ENCODE measurements around the gene ITGB7.
A peak's percentile ranks its signal among the peaks of the same experiment; 100 is the strongest.

The ITGB7 gene

GRCh38 chr12:53231671-53231920 lies 24.5 kb upstream of the ITGB7 start:
- DNase-seq: no peak

- no peak for DNase-seq
These were observed 23.2 kb upstream of the ITGB7 start for GRCh38 chr12:53230108-53230845.

GRCh38 chr12:53229454-53229853 lies 22.4 kb upstream of the ITGB7 start:
- no peak for DNase-seq

- DNase-seq: no peak
These were observed 20.8 kb upstream of the ITGB7 start for GRCh38 chr12:53227836-53228235.

DNA sequence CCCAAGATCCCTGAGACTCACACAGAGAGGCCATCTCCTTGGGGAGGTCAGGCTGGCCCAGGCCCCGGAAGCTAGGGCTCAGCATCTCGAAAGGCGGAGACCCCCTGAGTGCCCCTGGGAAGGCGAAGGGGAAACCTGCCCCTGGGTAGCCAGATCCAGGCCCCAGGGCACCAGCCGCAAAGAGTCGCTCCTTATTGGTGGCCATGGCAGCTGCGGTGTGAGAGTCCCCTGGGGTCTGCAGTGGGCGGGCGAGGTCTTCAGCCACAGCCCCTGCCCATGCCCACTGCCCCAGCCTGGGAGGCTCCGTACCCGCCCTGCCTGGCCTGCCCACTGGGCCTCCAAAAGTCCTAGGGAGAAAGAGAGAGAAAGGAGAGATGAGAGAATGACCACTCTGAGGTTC lies 20.3 kb upstream of the ITGB7 start:
- no peak for DNase-seq

DNA sequence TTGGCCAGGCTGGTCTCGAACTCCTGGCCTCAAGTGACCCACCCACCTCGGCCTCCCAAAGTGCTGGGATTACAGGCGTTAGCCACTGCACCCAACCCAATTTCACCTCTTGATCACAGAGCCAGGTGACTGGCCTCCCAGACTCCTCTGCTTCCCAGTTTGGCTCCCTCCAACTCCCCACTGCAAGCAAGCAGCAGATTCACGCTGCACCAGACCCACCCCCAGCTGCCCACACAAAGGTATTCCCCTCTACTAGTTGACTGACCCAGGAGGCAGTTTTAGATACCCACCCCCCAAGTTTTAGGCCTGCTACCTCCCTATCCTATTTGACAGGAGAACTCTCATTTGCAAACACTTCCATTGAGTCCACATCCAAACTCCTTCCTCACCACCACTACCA lies 19.8 kb upstream of the ITGB7 start:
- no peak for DNase-seq

DNA sequence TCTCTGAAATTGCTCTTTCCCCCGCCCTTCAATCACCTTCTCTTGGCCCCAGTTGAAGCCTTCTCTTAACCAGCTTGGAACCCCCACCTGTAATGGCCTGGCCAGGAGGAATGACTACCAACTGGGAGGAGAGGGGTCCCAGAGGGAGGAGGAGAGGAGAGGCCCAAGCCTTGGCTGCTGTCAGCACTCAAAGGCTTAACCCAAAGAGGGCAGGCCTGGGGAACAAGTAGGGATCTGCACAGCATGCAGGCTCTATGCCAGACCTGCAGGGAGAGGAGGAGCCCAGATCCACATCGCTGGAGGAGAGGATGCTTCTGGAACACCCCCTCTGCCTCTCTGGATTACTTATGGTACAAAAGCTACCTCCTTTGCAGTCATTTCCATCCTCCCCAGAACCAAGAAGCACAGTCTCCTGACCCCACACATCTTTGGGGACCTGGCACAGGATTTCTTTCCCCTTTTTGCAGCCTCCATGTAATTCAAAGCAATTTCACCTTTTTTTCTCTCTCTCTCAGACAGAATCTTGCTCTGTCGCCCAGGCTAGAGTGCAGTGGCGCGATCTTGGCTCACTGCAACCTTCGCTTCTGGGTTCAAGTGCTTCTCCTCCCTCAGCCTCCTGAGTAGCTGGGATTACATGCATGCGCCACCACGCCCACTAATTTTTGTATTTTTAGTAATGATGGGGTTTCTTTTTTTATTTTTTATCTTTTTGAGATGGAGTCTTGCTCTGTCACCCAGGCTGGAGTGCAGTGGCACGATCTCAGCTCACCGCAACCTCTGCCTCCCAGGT lies 18.8 kb upstream of the ITGB7 start:
- no peak for DNase-seq

- DNase-seq: no peak
These were observed 18.0 kb upstream of the ITGB7 start for GRCh38 chr12:53224897-53225634.

DNA sequence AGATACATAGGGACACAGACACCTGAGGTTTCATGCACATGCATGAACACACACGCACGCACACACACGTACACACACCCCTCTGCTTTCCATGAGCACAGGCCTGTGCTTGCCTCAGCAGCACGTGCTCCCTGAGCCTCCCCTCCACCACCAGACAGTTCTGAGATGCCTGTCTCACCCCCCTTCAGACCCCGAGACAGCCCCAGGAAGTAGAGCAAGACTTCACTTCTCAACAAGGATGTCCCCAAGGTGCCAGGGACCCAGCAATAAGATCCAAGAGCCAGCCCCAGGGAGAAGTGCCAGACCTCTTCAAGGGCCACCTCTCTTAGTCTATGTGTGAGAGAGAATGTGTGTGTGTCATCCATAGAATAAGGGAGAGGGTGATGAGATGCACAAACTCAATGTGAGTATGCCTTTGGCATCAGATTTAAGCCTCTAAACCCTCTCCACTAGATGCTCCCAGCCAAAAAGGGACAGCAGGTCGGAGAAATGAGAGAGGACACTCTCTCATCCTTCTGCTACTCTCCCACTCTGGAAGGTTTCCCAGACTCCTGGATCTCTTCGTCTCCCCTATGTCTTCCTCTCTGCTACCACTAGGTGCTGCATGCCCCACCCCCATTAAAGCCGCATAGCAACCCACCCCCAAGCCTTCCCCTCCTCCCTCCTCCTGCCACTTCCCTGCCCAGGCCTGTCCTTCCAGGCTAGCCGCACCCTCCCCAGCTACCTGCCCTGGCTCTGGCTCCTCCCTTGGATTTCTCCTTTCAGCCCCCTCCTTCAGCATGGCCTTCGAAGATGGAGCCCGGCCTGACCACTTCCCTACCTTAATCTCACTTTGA lies 17.2 kb upstream of the ITGB7 start:
- DNase-seq: peak; percentile 61

DNA sequence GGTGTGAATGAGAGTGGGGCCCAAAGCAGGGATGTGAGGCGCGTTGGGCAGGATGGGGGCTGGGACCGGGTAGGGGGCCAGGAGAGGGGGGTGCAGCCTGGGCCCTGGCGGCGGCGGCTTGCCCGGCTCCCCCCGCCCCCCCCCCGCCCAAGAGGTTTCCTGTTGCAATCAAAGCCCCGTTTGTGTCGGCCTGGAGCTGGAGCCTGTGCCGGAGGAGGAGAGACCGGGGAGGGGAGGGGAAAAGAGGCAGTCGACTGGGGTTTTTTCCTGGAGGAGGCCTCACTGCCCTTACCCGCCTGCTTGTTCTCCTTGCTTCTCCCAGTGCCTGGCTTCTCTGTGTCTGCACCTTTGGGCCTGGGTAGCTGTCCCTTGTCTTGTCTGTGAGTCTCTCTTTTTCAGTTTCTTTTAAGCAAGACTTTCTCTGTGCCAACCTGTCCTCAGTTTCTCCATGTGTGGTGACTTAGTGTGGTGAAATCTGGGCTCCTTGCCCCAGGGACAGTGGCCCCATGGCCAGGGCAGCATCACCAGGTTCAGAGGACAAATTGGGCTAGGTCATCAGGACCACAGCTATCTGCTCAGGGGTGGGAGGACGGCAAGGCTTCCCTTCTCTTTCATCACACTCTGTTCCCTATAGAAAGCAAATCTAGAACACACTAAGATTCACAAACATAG lies 16.5 kb upstream of the ITGB7 start:
- DNase-seq: peak; percentile 82

DNA sequence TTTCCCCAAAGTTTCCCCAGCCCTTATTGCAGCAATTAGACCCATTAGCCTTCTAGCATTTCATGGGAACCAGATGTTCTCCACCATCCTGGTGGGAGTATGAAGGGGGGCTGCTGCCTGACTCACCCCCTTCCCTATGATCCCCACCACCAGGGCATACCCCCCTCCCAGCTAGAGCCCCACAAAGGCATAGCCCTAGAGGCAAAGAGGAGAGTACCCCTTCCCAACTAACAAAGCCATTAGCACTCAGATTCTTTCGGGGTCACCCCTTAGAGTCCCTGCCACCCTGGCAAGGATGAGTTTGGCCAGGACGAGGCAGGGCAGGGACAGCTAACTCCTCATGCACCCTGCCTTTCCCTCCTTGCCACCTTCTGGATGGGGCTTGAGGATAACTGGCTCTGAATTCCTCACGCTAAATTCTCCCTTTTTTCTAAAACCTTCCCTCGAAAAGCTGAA lies 15.8 kb upstream of the ITGB7 start:
- no peak for DNase-seq

DNA sequence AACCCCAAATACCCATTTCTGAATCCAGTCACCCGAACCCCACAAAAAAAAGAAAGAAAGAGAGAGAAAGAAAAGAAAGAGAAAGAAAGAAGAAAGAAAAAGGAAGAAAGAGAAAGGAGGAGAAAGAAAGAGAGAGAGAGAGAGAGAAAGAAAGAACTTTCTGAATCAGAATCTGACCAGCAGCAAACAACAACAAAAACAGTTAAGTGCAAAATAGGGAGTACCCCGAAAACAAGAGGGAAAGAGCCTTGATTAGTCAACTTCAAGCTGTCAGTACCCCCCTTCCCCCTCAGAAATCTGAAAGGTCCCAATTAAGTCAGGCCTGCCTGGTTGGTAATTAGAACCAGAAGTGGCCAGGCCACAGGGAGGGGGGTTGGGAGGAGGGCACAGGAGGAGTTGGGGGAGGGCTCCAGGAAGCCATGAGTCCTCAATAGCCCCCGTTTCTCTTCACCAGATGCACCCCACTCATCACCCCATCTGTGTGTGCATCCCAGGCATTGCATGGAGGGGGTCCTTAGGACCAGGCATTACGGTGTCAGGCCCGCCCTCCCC lies 15.2 kb upstream of the ITGB7 start:
- peak; percentile 82 for DNase-seq

DNA sequence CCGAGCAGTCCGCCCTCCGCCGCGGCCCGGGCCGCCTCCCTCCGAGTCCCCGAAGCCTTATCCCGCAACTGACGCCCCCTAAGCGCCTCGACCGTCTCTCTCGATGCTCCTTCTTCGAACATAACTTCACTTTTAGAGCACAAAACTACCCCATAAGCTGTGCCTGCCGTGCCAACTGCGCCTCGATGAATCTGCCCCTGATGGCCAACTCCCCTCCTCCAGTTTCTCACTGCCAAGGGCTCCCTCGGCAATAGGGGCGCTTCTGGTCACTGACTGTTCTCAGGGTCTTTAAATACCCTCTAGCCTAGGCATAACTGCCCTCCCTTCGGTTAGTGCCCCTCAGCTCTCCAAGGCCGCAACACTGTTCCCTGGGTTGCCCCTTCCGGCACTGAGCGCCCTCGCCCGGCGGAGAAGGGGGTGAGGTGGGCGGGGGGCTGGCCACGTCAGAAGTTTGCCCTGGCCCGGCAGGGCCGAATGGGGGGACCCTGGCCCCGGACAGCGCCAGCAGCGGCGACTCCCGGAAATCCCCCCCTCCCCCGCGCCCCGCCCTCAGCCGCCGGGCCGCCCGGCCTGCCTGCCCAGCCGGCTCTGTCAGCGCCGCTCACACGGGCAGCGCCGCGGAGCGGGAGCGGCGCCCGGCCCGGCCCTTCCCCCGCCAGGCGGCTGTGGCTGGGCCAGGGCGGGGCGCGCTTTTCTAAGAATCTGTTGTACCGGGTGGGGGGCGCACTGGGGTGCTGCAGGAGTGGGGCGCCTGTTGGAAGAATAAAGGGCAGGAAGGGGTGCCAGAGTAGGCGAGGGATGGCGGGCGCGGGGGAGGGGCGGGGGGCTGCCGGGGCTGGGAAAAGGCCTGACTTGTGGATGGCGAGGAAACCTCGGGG lies 14.4 kb upstream of the ITGB7 start:
- DNase-seq: peak; percentile 63

- DNase-seq: peak; percentile 96
These were observed 13.7 kb upstream of the ITGB7 start for GRCh38 chr12:53220694-53221202.

DNA sequence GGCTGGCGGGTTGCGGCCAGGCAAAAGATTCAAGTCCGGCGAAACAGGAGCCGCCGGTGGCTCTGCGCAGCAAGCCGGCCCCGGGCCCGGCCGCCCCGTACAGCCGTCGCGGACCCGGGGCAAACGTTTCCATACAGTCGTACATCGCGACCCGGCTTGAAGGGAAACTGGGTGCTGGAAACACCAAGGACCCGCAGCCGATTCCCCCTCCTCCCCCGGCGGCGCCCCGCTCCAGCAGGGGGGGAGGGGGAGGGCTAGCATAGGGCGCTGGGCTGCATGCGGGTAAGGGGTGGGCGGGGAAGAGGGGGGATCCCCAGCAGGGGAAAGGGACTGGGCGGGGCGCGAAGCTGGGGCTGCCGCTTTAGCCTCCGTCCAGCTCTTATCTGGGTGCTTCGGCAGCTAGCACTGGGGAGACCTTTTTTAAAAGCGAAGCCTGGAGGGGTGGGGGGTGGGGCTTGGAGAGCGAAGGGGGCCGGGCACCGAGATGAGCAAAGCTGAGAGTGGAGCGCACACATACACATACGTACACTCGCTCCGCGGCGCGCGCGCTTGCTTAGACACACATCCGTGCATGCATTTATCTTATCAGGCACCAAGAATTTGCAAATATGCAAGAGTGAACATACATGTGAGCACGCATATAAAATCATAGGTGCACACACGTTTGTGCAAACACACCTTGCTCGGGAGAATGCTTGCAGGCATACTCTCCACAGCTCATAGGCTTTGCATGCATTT lies 13.1 kb upstream of the ITGB7 start:
- DNase-seq: peak; percentile 77

- no peak for DNase-seq
These were observed 12.4 kb upstream of the ITGB7 start for GRCh38 chr12:53219292-53219955.

DNA sequence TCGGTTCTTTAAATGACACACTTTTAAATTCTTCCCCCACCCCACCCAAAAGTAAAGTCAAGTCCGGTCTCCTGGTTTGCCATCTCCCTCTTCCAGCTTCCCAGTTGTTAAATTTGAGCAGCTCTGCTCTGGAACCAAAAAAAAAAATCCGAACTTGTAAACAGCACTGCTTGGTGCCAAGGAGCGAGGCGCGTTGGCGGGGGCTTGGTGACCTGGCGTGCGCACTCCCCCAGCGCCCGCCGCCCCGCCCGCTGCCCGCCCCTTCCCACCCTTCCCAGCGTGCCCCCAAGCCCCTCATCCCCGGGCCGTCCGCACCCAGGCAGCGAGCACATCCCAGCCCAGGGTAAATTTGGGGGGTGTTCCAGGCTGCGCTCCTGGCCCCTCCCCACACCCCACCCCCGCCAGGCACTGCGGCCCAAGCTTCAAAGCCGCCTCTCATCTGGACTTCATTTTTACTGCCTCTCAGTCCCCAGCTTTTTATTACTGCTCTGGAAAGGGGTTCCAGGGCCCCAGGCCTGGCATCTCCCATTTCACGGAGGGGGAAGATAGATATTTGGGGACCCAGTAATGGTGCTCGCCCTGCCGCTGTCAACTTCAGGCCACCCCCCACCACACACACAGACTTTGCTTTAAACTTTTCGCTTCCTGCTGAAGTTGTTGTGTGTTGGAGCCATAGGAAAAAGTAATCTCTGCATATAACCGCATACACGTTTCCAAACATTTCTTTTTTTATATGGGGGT lies 11.7 kb upstream of the ITGB7 start:
- no peak for DNase-seq

DNA sequence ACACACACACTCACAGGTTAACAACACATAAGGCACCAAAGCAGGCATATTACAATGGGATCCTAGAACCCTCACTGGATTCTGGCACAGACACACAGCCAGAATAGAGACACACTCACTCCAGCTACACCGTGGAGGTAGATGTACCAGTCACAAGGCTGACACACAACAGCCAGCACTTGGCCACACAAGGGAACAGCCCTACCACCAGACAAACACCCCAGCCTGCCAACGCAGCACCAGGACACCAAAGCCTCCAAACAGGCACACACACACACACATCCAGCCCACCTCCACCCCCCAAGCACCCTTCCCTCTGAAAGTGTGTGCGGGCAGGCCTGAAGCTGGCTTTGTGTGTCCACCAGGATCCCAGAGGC lies 10.9 kb upstream of the ITGB7 start:
- DNase-seq: no peak

Measured in fibroblast of skin of right quadriceps (primary cell).